Measurements from ENCODE around the gene LMOD1. TPM values are rescaled to one million over a fixed set of nuclear protein-coding genes. Genes with fewer than 3 reads are reported as not detected.
A peak's percentile ranks its signal among the peaks of the same experiment; 100 is the strongest.
"Not testable (repeated sequence)": the region's sequence is repeated elsewhere in the genome, so short reads cannot be mapped to it uniquely, and the experiment has no call there.

LMOD1 gene
- 3.2 and 6.0 TPM in 2 replicates for total RNA-seq
- 12.2 TPM for polyA plus RNA-seq (2012)

- DNase-seq (ENCODE audit: low read depth): peak; percentile 89
Observed at GRCh38 chr1:201946224-201946908, at the start of gene LMOD1. LMOD1 (minus strand) TSS chr1:201946548; CDS start chr1:201946340, 208 bp downstream.

DNA sequence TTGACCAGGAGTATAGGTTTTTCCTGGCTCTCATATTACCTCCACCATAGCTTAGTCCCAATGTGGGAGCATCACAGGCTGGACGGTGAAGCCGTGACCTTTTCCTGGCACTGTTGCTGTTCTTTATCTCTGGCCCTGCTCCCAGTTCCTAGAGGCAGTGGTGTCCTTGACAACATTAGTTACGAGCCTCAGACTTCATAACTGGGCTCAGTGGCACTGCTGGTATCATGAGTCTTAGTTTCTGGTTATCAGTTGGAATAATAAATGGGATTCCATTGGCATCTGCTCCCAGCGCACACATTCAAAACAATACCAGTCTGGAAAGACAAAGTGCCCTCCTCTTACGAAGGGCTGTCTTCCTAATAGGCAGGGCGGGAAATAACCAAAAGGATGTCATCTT is 44.1 kb upstream of the LMOD1 start:
- no peak for DNase-seq (ENCODE audit: low read depth)

DNA sequence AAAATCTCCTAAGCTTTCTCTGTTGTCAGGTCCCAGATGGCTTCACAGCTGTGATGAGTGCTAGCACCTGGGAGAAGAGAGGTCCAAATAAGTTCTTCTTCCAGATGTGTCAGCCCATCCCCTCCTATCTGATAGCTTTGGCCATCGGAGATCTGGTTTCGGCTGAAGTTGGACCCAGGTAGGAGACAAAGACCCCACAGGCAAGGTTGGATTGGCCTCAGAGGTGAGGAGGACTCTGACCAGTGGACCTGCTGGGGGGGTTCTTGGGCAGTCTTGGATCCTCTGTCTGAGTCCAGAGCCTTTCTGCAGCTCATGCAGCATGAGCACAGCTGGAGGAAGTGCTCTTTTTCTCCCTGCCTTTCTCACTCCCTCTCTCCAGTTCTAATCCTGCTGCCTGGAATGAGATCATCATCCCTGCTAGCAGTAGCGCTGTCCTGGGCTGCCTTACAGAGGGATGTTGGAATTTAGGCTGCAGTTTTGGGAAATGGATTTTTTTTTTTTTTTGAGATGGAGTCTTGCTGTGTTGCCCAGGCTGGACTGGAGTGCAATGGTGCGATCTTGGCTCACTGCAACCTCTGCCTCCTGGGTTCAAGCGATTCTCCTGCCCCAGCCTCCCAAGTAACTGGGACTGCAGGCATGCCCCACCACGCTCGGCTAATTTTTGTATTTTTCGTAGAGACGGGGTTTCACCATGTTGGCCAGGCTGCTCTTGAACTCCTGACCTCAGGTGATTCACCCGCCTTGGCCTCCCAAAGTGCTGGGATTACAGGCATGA is 43.2 kb upstream of the LMOD1 start:
- no peak for DNase-seq (ENCODE audit: low read depth)

DNA sequence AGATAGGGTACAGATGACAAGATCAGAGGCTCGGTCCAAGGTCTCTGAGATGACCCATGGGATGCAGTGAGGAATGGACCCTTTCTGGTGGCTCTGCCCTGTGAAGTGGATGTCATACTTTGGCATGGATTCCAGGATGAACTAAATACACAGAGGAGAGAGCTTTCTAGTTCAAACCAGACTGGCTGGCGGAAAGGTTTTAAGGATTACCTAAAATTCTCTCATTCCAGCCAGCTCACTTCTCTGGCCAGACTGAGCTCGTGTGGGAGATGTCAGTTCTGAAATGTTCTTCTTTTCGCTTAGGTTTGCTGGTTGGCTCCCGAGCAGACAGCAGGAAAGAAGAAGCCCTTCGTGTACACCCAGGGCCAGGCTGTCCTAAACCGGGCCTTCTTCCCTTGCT is 42.3 kb upstream of the LMOD1 start:
- DNase-seq (ENCODE audit: low read depth): no peak

- DNase-seq (ENCODE audit: low read depth): no peak
Observed at GRCh38 chr1:201985355-201985754, 39.0 kb upstream of the LMOD1 start.

DNA sequence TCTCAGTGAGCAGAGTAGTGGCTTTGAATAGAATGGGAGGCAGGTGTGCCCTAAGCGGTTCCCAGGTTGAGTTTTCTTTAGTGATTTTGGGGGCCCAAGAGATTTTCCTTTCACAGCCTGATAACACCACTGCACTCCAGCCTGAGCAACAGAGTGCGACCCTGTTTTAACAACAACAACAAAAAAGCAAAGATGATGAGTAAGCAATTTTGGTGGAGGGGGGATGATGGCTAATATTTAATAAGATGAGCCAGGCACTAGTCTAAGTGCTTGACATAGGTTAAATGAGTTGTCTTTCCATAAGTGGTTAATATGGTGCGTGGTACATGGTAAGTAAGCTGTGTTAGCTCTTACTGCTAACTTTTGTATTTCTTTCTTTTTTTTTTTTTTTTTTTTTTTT is 38.1 kb upstream of the LMOD1 start:
- DNase-seq (ENCODE audit: low read depth): no peak

DNA sequence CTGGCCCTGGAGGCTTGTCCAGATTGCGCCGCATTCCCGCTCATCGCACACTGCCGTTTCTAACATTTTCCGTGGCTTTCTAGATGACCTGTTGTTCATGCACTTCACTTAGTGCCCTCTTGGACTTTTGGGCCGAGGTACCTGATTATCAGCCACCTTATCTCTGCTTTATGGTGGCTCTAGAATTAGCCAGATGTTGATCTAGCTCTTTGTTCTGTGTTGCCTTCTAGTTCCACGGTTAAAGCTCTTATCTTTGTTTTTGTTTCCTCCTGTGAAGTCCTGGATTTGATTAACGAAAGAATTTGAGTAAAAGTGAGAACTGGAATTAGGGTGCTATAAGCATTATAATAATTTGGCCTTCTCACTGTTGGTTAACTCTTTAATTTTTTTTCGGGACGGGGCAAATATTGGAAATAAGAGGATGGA is 37.0 kb upstream of the LMOD1 start:
- no peak for DNase-seq (ENCODE audit: low read depth)

DNA sequence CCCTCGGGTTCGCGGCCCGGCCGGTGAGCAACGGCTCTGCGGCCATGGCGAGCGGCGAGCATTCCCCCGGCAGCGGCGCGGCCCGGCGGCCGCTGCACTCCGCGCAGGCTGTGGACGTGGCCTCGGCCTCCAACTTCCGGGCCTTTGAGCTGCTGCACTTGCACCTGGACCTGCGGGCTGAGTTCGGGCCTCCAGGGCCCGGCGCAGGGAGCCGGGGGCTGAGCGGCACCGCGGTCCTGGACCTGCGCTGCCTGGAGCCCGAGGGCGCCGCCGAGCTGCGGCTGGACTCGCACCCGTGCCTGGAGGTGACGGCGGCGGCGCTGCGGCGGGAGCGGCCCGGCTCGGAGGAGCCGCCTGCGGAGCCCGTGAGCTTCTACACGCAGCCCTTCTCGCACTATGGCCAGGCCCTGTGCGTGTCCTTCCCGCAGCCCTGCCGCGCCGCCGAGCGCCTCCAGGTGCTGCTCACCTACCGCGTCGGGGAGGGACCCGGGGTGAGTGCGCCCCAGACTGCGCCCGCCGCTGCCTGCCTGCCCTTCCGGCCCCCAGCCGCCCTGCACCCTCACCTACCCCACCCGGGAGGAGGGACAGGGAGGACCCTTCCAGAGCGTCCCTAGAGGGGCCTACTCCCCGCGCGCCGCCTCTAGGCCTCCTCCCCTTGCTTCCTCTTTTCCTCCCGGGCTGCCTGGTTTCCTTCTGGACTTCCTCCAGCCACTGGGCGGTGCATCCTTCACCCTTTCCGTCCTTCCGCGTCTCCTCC is 36.5 kb upstream of the LMOD1 start, which contains the start of gene RNPEP:
Gene RNPEP, plus strand, starts transcription at position 26 of the 757 bp plus-strand sequence. Its CDS starts 19 bp downstream, at position 45.
- peak; percentile 80 for DNase-seq (ENCODE audit: low read depth)

GRCh38 chr1:201982082-201982622 is 35.8 kb upstream of the LMOD1 start:
- DNase-seq (ENCODE audit: low read depth): no peak

DNA sequence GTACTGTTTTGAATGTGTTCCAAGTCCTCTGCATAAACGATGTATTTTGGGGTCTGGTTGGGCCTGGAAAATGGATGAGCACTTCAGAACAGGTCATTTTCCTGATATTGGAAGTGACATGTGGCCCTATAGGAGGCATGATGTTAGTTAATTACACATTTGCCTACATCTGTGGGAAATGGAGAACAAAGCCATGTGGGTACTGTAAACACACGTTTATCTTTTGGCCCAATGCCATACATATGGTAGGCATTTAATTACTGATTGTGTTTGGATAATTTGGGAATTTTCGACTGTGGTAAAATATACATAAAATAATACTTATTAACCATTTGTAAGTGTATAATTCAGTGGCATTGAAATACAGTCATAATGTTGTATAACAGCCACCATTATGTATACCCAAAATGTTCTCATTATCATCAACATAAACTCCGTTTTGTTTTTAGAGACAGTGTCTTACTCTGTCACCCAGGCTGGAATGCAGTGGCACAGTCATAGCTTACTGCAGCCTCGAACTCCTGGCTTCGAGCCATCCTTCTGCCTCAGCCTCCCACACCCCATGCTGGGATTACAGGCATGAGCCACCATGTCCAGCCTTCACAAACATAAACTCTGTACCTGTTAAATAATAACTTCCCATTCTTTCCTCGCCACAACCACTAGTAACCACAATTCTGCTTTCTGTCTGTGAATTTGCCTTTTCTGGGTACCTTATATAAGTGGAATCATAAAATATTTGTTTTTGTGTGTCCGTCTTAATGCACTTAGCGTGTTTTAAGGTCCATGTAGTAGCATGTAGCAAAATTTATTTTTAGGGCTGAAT is 24.2 kb upstream of the LMOD1 start:
- peak; percentile 43 for DNase-seq (ENCODE audit: low read depth)

DNA sequence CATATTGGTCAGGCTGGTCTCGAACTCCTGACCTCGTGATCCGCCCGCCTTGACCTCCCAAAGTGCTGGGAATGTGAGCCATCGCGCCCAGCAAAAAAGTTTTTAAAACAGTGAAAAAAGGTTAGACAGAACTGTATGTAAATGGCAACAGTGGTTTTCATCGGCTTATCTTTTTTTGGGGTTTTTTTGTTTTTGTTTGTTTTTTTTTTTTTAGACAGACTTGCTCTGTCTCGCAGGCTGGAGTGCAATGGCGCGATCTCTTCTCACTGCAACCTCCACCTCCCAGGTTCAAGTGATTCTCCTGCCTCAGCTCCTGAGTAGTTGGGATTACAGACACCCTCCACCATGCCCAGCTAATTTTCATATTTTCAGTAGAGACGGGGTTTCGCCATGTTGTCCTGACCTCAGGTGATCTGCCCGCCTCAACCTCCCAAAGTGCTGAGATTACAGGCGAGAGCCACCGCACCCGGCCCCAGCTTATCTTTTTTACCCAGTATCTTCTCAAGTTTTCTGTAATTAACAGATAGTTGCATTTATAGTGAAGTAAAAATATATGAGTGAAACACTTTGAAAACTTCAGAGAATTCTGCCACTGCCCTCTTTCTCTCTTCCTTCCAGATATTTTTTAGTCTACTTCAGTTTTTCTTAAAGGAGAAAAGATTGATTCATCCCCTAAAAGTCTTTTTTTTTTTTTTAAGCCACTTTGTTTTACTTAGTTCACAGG is 22.0 kb upstream of the LMOD1 start:
- DNase-seq (ENCODE audit: low read depth): no peak

- no peak for DNase-seq (ENCODE audit: low read depth)
Observed at GRCh38 chr1:201966171-201966570, 19.8 kb upstream of the LMOD1 start.

GRCh38 chr1:201964261-201964660 is 17.9 kb upstream of the LMOD1 start:
- DNase-seq (ENCODE audit: low read depth): peak; percentile 47

GRCh38 chr1:201962382-201962781 is 16.0 kb upstream of the LMOD1 start:
- DNase-seq (ENCODE audit: low read depth): not testable (repeated sequence)

DNA sequence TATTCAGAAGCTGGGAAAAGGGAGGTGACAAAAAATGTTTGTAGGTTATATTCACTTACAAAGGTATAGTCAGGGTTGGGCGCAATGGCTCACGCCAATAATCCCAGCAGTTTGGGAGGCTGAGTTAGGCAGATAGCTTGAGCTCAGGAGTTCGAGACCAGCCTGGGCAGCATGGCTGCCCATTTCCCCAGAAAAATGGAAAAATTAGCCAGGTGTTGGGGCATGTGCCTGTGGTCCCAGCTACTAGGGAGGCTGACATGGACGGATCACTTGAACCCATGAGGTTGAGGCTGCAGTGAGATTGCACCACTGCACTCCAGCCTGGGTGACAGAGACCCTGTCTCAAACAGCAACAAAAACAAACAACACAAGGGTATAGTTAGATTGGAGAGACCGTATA is 12.0 kb upstream of the LMOD1 start:
- no peak for DNase-seq (ENCODE audit: low read depth)

- DNase-seq (ENCODE audit: low read depth): no peak
Observed at GRCh38 chr1:201955729-201956143, 9.4 kb upstream of the LMOD1 start.

- DNase-seq (ENCODE audit: low read depth): peak; percentile 99
Observed at GRCh38 chr1:201955009-201955728, 8.8 kb upstream of the LMOD1 start, which contains the start of gene TIMM17A. TIMM17A (plus strand) TSS chr1:201955503; CDS start chr1:201955527, 24 bp downstream.

- no peak for DNase-seq (ENCODE audit: low read depth)
Observed at GRCh38 chr1:201954263-201955008, 8.1 kb upstream of the LMOD1 start.
